Measurements from ENCODE around the gene CEP57L1. TPM values are rescaled to one million over a fixed set of nuclear protein-coding genes. Genes with fewer than 3 reads are reported as not detected.

The CEP57L1 gene
- total and polyA plus RNA-seq, 11 donors: 5.9 to 13.8 (median 9.5) TPM

- TF ChIP-seq POLR2A (IDR thresholded peaks at IDR 0.05): no peak
- TF ChIP-seq, protein P1, sequence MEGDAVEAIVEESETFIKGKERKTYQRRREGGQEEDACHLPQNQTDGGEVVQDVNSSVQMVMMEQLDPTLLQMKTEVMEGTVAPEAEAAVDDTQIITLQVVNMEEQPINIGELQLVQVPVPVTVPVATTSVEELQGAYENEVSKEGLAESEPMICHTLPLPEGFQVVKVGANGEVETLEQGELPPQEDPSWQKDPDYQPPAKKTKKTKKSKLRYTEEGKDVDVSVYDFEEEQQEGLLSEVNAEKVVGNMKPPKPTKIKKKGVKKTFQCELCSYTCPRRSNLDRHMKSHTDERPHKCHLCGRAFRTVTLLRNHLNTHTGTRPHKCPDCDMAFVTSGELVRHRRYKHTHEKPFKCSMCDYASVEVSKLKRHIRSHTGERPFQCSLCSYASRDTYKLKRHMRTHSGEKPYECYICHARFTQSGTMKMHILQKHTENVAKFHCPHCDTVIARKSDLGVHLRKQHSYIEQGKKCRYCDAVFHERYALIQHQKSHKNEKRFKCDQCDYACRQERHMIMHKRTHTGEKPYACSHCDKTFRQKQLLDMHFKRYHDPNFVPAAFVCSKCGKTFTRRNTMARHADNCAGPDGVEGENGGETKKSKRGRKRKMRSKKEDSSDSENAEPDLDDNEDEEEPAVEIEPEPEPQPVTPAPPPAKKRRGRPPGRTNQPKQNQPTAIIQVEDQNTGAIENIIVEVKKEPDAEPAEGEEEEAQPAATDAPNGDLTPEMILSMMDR (IDR thresholded peaks at IDR 0.05): no peak
- ATAC-seq: no peak
- WGBS, 4 donors: 86 to 98% (median 92%) methylated on average over 2 of the region's 2 CpGs
- Histone ChIP-seq H3K36me3 (no peaks in the 10 kb centered on the region), H3K4me3 (no peak overlapping the region), H3K27me3 (no peaks in the 10 kb centered on the region), H3K27ac (peak overlapping the region in 1 of 12 donors; percentile 12), H3K4me1 (peaks cover 0 to 54% (median 29%) of the 10 kb centered on the region in 12 donors), H3K9me3 (no peaks in the 10 kb centered on the region)
- intact Hi-C loops (cut with DNase I): no loop called here
- DNase-seq: no peak
Observed at GRCh38 chr6:109050012-109050411, 45.3 kb upstream of the CEP57L1 start.

- no peaks in the 10 kb centered on the region for H3K36me3 ChIP-seq
- 41 to 79% (median 59%) methylated on average over 1 of the region's 1 CpG for WGBS, 4 donors
- H3K27ac ChIP-seq: no peak overlapping the region
- no peak overlapping the region for H3K4me3 ChIP-seq
- H3K27me3 ChIP-seq: no peaks in the 10 kb centered on the region
- ATAC-seq (no peak), DNase-seq (no peak)
- peaks cover 0 to 52% (median 26%) of the 10 kb centered on the region in 12 donors for H3K4me1 ChIP-seq
- no peak for TF ChIP-seq POLR2A (IDR thresholded peaks at IDR 0.05)
- no peaks in the 10 kb centered on the region for H3K9me3 ChIP-seq
- intact Hi-C loops (cut with DNase I): no loop called here
Observed at GRCh38 chr6:109050447-109051102, 44.7 kb upstream of the CEP57L1 start.

- TF ChIP-seq POLR2A (IDR thresholded peaks at IDR 0.05): no peak
- TF ChIP-seq, protein P1 (IDR thresholded peaks at IDR 0.05): no peak
- no peaks in the 10 kb centered on the region for H3K36me3 ChIP-seq
- peaks cover 0 to 57% (median 26%) of the 10 kb centered on the region in 12 donors for H3K4me1 ChIP-seq
- 33 to 79% (median 50%) methylated on average over 1 of the region's 1 CpG for WGBS, 4 donors
- H3K4me3 ChIP-seq: no peak overlapping the region
- intact Hi-C loops (cut with DNase I): no loop called here
- no peak overlapping the region for H3K27ac ChIP-seq
- H3K27me3 ChIP-seq: no peaks in the 10 kb centered on the region
- ATAC-seq (no peak), DNase-seq (no peak)
- no peaks in the 10 kb centered on the region for H3K9me3 ChIP-seq
Observed at GRCh38 chr6:109051301-109052017, 43.8 kb upstream of the CEP57L1 start.

DNA sequence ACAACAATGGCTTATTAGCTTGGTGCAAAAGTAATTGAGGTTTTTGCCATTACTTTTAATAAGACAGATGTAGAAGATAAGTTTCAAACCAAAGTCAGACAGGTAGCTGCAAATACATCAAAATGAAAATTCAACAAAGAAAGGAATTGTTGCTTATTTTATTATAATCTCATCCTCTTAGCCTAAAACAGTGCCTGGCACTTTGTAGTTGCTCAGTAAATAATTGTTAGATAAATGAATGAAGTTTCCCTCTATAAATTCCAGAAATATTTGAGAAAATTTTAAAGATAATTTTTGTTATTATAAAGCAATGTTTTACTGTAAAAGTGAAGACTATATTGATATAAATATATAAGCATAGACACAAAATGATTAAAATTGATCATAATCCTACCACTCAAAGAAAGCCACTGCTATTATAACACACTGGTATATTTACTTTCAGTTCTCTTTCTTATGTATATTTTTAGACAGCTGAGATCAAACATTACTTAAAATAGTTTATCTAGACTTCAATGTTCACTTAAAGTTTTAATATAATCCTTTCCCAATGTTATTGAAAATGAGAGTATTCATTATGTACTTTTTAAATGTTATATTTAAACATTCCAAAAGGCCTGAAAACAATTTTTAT is 43.2 kb upstream of the CEP57L1 start:
- peaks cover 0 to 63% (median 28%) of the 10 kb centered on the region in 12 donors for H3K4me1 ChIP-seq
- no peaks in the 10 kb centered on the region for H3K9me3 ChIP-seq
- no peak for DNase-seq
- no peak overlapping the region for H3K4me3 ChIP-seq
- H3K27ac ChIP-seq: no peak overlapping the region
- ATAC-seq: no peak
- H3K36me3 ChIP-seq: no peaks in the 10 kb centered on the region
- intact Hi-C loops (cut with DNase I): no loop called here
- no peaks in the 10 kb centered on the region for H3K27me3 ChIP-seq
- TF ChIP-seq, protein P1 (IDR thresholded peaks at IDR 0.05): no peak
- no peak for TF ChIP-seq POLR2A (IDR thresholded peaks at IDR 0.05)
